GF-D8 (cell line): ENCODE results near the gene SPART.
A peak's percentile ranks its signal among the peaks of the same experiment; 100 is the strongest.
"Not testable (repeated sequence)": the region's sequence is repeated elsewhere in the genome, so short reads cannot be mapped to it uniquely, and the experiment has no call there.

Experiments
- DNase-seq: peaks from one replicate; lab custom pipeline; 2025; lab: John Stamatoyannopoulos, UW

Gene SPART

GRCh38 chr13:36319793-36320192 lies 26.4 kb downstream of the SPART start:
- DNase-seq = peak; percentile 46

GRCh38 chr13:36313047-36313969 lies 32.9 kb downstream of the SPART start:
- DNase-seq = no peak

GRCh38 chr13:36310417-36311108 lies 35.6 kb downstream of the SPART start:
- DNase-seq = no peak

- no peak for DNase-seq
Observed at GRCh38 chr13:36302289-36302688, 43.9 kb downstream of the SPART start.

GRCh38 chr13:36299469-36299868 lies 46.7 kb downstream of the SPART start:
- DNase-seq = not testable (repeated sequence)

GRCh38 chr13:36298535-36299068 lies 47.6 kb downstream of the SPART start:
- no peak for DNase-seq

- DNase-seq = peak; percentile 73
Observed at GRCh38 chr13:36297366-36298338, 48.5 kb downstream of the SPART start, which contains the start of gene CCDC169. TSS of gene CCDC169 (minus strand) at chr13:36297814. CDS start at chr13:36297719, 95 bp downstream.

- DNase-seq = no peak
Observed at GRCh38 chr13:36294096-36294495, 52.1 kb downstream of the SPART start.

- DNase-seq = no peak
Observed at GRCh38 chr13:36293497-36293896, 52.7 kb downstream of the SPART start.

GRCh38 chr13:36288794-36289391 lies 57.3 kb downstream of the SPART start:
- no peak for DNase-seq

GRCh38 chr13:36286006-36286405 lies 60.2 kb downstream of the SPART start:
- DNase-seq = no peak

- no peak for DNase-seq
Observed at GRCh38 chr13:36282821-36283432, 63.3 kb downstream of the SPART start.

GRCh38 chr13:36275190-36276002 lies 70.8 kb downstream of the SPART start:
- no peak for DNase-seq

GRCh38 chr13:36273431-36273830 lies 72.8 kb downstream of the SPART start:
- DNase-seq = no peak

- DNase-seq = no peak
Observed at GRCh38 chr13:36261976-36262375, 84.2 kb downstream of the SPART start.

- no peak for DNase-seq
Observed at GRCh38 chr13:36261011-36261410, 85.2 kb downstream of the SPART start.

- DNase-seq = no peak
Observed at GRCh38 chr13:36259361-36260137, 86.6 kb downstream of the SPART start.

GRCh38 chr13:36258831-36259230 lies 87.4 kb downstream of the SPART start:
- DNase-seq = no peak
